GM19452 (cell line): ENCODE measurements around the gene NELL2.

Source experiments
- ATAC-seq: cut with Tn5 transposase; IDR thresholded peaks from one replicate; pipeline ENCODE4 v1.9.1; 2021; ENCODE audit not compliant: unreplicated experiment

Gene NELL2

DNA sequence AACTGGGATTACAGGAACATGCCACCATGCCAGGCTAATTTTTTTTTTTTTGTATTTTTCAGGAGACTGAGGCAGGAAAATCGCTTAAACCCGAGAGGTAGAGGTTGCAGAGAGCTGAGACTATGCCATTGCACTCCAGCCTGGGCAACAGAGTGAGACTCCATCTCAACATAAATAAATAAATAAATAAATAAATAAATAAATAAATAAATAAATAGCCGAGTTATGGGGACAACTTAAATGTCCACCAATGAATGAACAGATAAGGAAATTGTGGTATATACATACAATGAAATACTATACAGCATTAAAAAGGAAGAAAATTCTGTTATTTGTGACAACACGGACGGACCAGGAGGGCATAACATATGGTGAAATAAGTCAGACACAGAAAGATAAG is 325.7 kb downstream of the NELL2 start:
- ATAC-seq = no peak

DNA sequence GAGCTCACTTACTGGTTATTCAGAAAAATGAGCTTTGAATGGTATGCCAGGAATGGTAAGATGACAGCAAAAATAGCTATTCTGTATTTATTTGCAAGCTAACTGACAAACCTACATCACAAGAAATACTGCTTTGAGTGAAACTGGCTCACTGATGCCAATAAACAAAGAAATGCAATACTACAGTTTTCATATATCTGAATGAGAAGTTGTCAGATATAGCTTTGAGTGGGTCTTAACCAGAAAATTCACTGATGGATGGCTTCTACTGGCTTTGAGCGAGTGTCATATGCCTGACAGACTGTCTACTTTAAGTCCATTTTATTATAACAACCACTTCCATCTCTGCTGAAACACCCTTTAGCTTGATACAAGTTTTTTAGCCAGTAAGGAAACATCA is 330.1 kb downstream of the NELL2 start:
- no peak for ATAC-seq

GRCh38 chr12:44544018-44544417 is 332.1 kb downstream of the NELL2 start:
- no peak for ATAC-seq

- no peak for ATAC-seq
Observed at GRCh38 chr12:44542716-44543115, 333.4 kb downstream of the NELL2 start.

- ATAC-seq = no peak
Observed at GRCh38 chr12:44537354-44537753, 338.8 kb downstream of the NELL2 start.

GRCh38 chr12:44532940-44533339 is 343.2 kb downstream of the NELL2 start:
- no peak for ATAC-seq

DNA sequence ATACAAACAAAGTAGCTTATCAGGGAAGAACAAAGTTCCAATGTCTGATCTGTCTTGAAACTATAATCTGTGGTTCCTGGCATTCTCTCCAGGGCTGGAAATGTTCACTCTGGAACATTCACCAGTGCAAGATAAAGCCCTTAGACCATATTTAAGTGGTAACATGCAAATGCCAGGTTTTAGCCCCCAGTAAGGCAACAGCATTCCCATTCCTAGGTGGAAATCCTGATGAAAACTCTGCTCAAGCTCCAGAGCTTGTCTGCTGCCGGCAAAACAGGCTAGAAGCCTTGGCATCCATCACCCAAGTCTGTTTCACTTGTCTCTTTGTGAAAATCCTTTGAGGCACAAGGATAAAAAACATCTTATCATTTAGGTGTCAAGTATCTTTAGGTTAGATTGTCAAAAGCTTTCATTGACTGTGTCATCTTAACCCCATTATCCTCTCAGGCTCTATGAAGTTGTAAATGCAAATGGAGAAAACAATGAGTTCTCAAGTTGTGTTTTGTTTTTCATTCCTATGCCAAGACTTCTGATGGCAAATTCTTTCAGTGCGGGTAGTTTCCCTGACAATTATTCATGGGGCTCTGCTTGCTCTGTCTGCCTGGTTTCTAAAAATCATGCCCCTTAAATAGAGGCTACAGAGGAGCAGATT is 344.7 kb downstream of the NELL2 start:
- no peak for ATAC-seq

GRCh38 chr12:44526655-44527182 is 349.4 kb downstream of the NELL2 start:
- no peak for ATAC-seq

DNA sequence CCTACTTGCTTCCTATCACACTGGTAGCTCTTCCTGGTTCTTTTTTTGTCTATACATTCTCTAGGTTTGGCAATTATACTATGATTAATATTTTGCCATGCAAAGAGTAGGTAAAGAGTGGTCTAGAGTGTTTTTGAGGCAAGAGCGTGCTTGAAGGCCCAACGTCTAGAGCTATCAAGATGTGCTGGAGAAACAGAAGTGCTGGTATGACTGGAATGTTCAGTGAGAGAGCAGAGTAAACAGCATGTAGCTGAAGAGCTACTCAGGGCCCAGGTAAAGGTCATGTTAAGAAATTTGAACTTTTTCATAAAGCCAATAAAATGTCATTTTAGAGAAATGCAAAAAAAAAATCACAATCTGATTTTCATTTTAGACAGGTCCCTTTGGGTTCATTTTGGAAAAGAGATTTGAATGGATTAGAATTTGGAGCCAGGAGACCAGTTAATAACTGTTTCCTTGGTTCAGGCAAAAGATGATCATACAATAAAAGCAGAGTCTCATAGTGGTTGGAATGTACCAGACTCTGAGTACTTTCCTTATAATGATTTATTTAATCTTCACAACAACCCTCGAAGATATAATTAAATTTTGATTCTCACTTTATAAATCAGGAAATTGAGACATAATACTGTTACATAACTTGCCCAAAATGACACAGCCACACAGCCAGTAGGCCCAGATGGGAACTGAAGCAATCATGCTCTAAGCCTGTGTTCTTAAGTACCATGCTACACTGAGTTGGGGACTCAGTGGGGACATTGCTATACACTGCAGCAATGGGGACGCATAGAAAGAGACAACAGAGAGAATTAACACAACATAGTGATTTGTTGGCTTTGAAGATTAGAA is 350.1 kb downstream of the NELL2 start:
- no peak for ATAC-seq

DNA sequence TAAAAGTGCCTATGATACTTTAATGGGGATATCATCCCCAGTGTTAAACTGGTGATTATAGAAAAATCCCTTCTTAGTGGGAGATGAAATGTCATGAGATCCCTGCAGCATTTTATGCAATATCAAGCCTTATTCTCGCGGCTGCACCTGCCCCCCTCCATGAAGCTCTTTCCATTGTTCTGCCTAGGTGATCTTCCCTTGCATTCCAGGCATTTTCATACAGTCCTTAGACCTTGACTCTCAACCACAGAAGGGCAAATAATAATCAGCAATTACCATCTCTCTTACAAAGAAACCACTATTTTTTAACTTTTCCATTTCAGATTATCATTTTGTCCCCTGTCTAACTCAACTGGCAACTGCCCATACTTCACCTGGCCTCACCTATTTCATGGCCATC is 352.3 kb downstream of the NELL2 start:
- no peak for ATAC-seq

DNA sequence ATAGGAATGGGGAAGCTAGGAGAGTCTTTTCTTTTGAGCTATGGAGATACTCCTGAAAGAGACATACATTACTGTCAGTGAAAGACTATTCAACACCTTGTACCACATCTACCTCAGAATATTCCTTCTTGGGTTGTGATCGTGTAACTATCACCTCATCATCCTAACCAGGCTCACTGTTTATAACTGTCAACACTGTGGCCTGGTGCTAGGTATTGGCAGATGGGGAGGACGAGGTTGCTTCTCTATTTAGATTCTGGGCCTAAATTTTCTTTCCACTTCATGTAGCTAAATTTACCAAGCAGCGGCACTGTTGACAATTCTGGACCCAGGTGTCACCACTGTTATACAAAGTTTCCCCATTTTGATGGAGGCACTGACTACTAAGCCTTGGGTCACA is 354.4 kb downstream of the NELL2 start:
- ATAC-seq = no peak

GRCh38 chr12:44519931-44520330 is 356.2 kb downstream of the NELL2 start:
- ATAC-seq = no peak

- no peak for ATAC-seq
Observed at GRCh38 chr12:44511289-44511688, 364.8 kb downstream of the NELL2 start.

DNA sequence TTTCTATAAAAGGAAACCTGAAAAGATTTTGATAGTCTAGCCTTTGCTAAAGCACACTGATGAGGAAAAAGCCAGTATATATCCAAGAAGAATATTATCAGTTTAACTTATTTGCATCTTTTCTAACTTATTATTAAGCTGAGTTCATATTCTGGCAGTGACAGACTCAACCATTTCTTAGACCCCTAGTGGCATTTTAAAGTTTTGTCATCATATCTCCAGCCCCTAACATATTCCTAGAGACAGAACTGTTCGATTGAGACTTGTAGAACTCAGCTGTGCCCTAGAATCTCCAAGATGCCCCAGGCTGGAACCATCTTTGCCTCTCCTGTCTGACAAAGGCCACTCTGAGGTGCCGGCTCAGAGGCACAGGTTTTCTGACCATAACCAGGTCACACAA is 365.6 kb downstream of the NELL2 start:
- ATAC-seq = no peak

DNA sequence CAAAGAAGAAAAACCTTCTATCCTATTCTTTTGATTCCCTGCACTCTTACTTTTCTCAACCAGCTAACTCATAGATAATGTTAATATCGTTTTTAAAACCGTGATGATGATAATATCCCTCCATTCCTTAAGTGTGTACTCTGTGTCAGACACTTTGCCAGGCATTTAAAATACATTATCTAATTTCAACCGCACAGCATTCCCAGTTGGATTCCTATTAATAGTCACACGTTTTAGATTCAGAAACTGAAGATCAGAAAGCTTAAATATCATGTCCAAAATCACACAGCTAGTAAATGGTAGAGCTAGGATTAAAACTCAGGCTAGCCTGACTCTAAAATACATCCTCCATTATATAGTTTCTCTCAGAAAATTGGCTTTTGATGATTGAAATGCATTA is 366.0 kb downstream of the NELL2 start:
- no peak for ATAC-seq

GRCh38 chr12:44509471-44509870 is 366.6 kb downstream of the NELL2 start:
- no peak for ATAC-seq

GRCh38 chr12:44507461-44507860 is 368.7 kb downstream of the NELL2 start:
- ATAC-seq = no peak

- no peak for ATAC-seq
Observed at GRCh38 chr12:44504799-44505198, 371.3 kb downstream of the NELL2 start.

DNA sequence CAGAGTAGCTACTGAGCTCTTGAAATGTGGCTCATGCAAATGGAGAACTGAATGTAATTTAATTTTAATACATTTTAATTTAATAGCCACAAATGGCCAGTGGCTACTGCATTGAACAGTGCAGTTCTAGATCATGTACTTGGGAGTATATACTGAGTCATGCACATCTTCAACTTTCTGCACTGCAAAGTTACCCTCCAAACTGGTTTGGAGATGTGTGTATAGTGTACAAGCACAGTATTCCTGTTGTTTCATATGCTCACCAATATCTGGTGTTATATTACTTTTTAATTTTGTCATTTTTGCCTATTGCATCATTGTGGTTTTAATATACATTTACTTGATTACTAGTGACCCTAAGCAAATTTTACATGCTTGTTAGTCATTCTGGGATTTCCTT is 372.8 kb downstream of the NELL2 start:
- no peak for ATAC-seq

DNA sequence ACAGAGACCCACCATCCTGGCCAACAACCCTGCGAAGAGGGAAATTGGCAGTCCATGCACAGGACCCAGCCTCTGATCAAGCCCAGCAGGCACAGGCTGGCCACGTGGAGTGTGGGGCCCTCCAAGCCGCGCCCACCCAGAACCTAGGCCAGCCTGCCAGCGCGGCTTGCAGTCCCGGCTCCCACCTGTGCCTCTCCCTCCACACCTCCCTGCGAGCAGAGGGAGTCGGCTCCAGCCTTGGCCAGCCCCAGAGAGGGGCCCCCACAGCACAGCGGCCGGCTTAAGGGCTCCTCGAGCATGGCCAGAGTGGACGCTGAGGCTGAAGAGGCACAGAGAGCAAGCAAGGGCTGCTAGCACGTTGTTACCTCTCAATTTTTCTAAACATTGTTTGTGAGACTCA is 373.4 kb downstream of the NELL2 start:
- no peak for ATAC-seq

- ATAC-seq = no peak
Observed at GRCh38 chr12:44500423-44500822, 375.7 kb downstream of the NELL2 start.

DNA sequence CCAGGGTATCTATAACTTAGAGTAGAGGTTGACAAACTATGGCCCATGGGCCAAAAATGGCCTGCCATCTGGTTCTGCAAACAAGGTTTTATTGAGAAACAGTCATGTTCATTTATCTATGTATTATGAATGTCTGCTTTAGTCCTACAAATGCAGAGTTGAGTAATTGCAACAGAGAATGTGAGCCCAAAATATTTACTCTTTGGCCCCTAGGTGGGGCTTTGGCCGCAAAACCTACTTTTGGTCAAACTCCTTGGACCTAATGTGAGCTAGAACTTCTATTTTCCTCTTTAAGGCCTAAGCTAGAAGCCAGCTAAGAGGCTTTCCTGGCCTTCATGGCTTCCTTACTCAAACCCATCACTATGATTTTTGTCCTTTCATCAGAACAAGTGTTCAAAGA is 379.1 kb downstream of the NELL2 start:
- ATAC-seq = no peak
